ENCODE results near the gene NETO1.

NETO1 gene

GRCh38 chr18:72869226-72870185 is 1.7 kb upstream of the NETO1 start:
- H3K4me3 ChIP-seq, result no peak overlapping the region
- no peak for TF ChIP-seq CTCF (IDR thresholded peaks at IDR 0.05)
- H3K36me3 ChIP-seq, result no peaks in the 10 kb centered on the region
- no peak for DNase-seq
- no peaks in the 10 kb centered on the region for H3K9me3 ChIP-seq
- intact Hi-C loops (cut with DNase I; ENCODE audit: low total_unique reads), result loop anchor here (10.0 kb wide), 1 partner anchor 55 kb away; no protein-coding TSS in a partner anchor
- peaks cover 0 to 33% of the 10 kb centered on the region in 2 donors for H3K27me3 ChIP-seq
- H3K4me1 ChIP-seq, result peaks cover 0 to 29% (median 17%) of the 10 kb centered on the region in 4 donors
- H3K27ac ChIP-seq, result no peak overlapping the region

GRCh38 chr18:72868585-72869225 is 918 bp upstream of the NETO1 start:
- Histone ChIP-seq H3K4me1 (peaks cover 0 to 29% (median 17%) of the 10 kb centered on the region in 4 donors), H3K4me3 (peak overlapping the region; percentile 16 to 40), H3K36me3 (no peaks in the 10 kb centered on the region), H3K27ac (no peak overlapping the region), H3K9me3 (no peaks in the 10 kb centered on the region), H3K27me3 (peaks cover 0 to 33% of the 10 kb centered on the region in 2 donors)
- no peak for DNase-seq
- intact Hi-C loops (cut with DNase I; ENCODE audit: low total_unique reads), result loop anchor here (10.0 kb wide), 1 partner anchor 56 kb away; no protein-coding TSS in a partner anchor
- TF ChIP-seq CTCF (IDR thresholded peaks at IDR 0.05), result no peak

GRCh38 chr18:72866901-72867745 is 664 bp downstream of the NETO1 start:
- H3K36me3 ChIP-seq, result no peaks in the 10 kb centered on the region
- no peaks in the 10 kb centered on the region for H3K9me3 ChIP-seq
- H3K4me1 ChIP-seq, result peaks cover 0 to 29% (median 17%) of the 10 kb centered on the region in 4 donors
- intact Hi-C loops (cut with DNase I; ENCODE audit: low total_unique reads), result loop anchor here (10.0 kb wide), 1 partner anchor 58 kb away; no protein-coding TSS in a partner anchor
- no peak overlapping the region for H3K27ac ChIP-seq
- H3K27me3 ChIP-seq, result peaks cover 0 to 33% of the 10 kb centered on the region in 2 donors
- TF ChIP-seq CTCF (IDR thresholded peaks at IDR 0.05), result no peak
- no peak for DNase-seq
- H3K4me3 ChIP-seq, result peak overlapping the region; percentile 16 to 40

- peaks cover 0 to 33% of the 10 kb centered on the region in 2 donors for H3K27me3 ChIP-seq
- H3K9me3 ChIP-seq, result no peaks in the 10 kb centered on the region
- no peak for TF ChIP-seq CTCF (IDR thresholded peaks at IDR 0.05)
- no peak overlapping the region for H3K27ac ChIP-seq
- intact Hi-C loops (cut with DNase I; ENCODE audit: low total_unique reads), result loop anchor here (10.0 kb wide), 1 partner anchor 58 kb away; no protein-coding TSS in a partner anchor
- peaks cover 0 to 29% (median 17%) of the 10 kb centered on the region in 4 donors for H3K4me1 ChIP-seq
- H3K36me3 ChIP-seq, result no peaks in the 10 kb centered on the region
- no peak for DNase-seq
- H3K4me3 ChIP-seq, result no peak overlapping the region
Observed at GRCh38 chr18:72866442-72866900, 1.3 kb downstream of the NETO1 start.

GRCh38 chr18:72863754-72864153 is 4.0 kb downstream of the NETO1 start:
- Histone ChIP-seq H3K4me3 (no peak overlapping the region), H3K27ac (no peak overlapping the region), H3K9me3 (no peaks in the 10 kb centered on the region), H3K4me1 (peaks cover 0 to 23% (median 15%) of the 10 kb centered on the region in 4 donors), H3K27me3 (peaks cover 0 to 25% of the 10 kb centered on the region in 2 donors), H3K36me3 (no peaks in the 10 kb centered on the region)
- DNase-seq, result no peak
- no peak for TF ChIP-seq CTCF (IDR thresholded peaks at IDR 0.05)
- intact Hi-C loops (cut with DNase I; ENCODE audit: low total_unique reads), result loop anchor here (10.0 kb wide), 1 partner anchor 61 kb away; no protein-coding TSS in a partner anchor

Measured in tibial artery (tissue), 4 donors.